ENCODE results near the gene CETN1.

GRCh38 chr18:616380-616995, 36.3 kb downstream of the CETN1 start:
- TF ChIP-seq POLR2AphosphoS5 (IDR thresholded peaks at IDR 0.05; ENCODE audit: low read depth, low read length) (no peak), TAF1 (IDR thresholded peaks at IDR 0.05; ENCODE audit: borderline replicate concordance, low read depth, low read length) (no peak)
